ENCODE data around the gene FAM161B. TPM values are rescaled to one million over a fixed set of nuclear protein-coding genes. Genes with fewer than 3 reads are reported as not detected.

FAM161B gene
- total and polyA plus RNA-seq, 2 of the 13 experiments (the other 11 are each of a cell fraction or from before 2014, with no cell fraction given) = 1.6 to 2.0 TPM

GRCh38 chr14:73886449-73887317 is 63.2 kb downstream of the FAM161B start, which contains the start of gene ZNF410 (continued):
- TF ChIP-seq, protein P1, sequence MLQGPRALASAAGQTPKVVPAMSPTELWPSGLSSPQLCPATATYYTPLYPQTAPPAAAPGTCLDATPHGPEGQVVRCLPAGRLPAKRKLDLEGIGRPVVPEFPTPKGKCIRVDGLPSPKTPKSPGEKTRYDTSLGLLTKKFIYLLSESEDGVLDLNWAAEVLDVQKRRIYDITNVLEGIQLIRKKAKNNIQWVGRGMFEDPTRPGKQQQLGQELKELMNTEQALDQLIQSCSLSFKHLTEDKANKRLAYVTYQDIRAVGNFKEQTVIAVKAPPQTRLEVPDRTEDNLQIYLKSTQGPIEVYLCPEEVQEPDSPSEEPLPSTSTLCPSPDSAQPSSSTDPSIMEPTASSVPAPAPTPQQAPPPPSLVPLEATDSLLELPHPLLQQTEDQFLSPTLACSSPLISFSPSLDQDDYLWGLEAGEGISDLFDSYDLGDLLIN (CRISPR knock-in tag; IDR thresholded peaks at IDR 0.05; ENCODE audit: borderline replicate concordance) = 0 out of 2 replicates have a peak, but pooled peaks have one; percentile 19
- TF ChIP-seq HOXA5 (CRISPR knock-in tag; IDR thresholded peaks at IDR 0.05) (peak; percentile 84), DMAP1 (CRISPR knock-in tag; IDR thresholded peaks at IDR 0.05) (peak; percentile 86), ZFP82 (CRISPR knock-in tag; IDR thresholded peaks at IDR 0.05; ENCODE audit: borderline replicate concordance) (peak; percentile 84; the same call in 1 of the 2 replicates), ZNF331 (CRISPR knock-in tag; IDR thresholded peaks at IDR 0.05) (peak; percentile 64), ZNF234 (CRISPR knock-in tag; conservative IDR thresholded peaks at IDR 0.05) (peak; percentile 81), KDM2A (CRISPR knock-in tag; IDR thresholded peaks at IDR 0.05; ENCODE audit: borderline replicate concordance, low read depth) (peak; percentile 94), ZNF572 (CRISPR knock-in tag; IDR thresholded peaks at IDR 0.05) (no peak; the same call in 1 of the 2 replicates), SATB2 (CRISPR knock-in tag; IDR thresholded peaks at IDR 0.05) (peak; percentile 85; the same call in 1 of the 2 replicates), NR2C2 (CRISPR knock-in tag; IDR thresholded peaks at IDR 0.05; ENCODE audit: borderline replicate concordance) (peak; percentile 79), EHMT2 (IDR thresholded peaks at IDR 0.05; ENCODE audit: borderline replicate concordance, low read depth, low read length) (no peak), ATF2 (CRISPR knock-in tag; IDR thresholded peaks at IDR 0.05) (peak; percentile 74), SNAPC5 (CRISPR knock-in tag; IDR thresholded peaks at IDR 0.05; ENCODE audit: borderline replicate concordance) (no peak; the same call in 1 of the 2 replicates), SRSF4 (IDR thresholded peaks at IDR 0.05; ENCODE audit: low read depth, low read length, poor library complexity, severe bottlenecking) (peak; percentile 31), NFRKB (IDR thresholded peaks at IDR 0.05) (no peak)
- TF ChIP-seq, protein P2, sequence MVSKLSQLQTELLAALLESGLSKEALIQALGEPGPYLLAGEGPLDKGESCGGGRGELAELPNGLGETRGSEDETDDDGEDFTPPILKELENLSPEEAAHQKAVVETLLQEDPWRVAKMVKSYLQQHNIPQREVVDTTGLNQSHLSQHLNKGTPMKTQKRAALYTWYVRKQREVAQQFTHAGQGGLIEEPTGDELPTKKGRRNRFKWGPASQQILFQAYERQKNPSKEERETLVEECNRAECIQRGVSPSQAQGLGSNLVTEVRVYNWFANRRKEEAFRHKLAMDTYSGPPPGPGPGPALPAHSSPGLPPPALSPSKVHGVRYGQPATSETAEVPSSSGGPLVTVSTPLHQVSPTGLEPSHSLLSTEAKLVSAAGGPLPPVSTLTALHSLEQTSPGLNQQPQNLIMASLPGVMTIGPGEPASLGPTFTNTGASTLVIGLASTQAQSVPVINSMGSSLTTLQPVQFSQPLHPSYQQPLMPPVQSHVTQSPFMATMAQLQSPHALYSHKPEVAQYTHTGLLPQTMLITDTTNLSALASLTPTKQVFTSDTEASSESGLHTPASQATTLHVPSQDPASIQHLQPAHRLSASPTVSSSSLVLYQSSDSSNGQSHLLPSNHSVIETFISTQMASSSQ (IDR thresholded peaks at IDR 0.05; ENCODE audit: low read depth) = no peak
- TF ChIP-seq, protein P2 (CRISPR knock-in tag; IDR thresholded peaks at IDR 0.05; ENCODE audit: borderline replicate concordance) = peak; percentile 67; the same call in 1 of the 2 replicates
- TF ChIP-seq, protein P3, sequence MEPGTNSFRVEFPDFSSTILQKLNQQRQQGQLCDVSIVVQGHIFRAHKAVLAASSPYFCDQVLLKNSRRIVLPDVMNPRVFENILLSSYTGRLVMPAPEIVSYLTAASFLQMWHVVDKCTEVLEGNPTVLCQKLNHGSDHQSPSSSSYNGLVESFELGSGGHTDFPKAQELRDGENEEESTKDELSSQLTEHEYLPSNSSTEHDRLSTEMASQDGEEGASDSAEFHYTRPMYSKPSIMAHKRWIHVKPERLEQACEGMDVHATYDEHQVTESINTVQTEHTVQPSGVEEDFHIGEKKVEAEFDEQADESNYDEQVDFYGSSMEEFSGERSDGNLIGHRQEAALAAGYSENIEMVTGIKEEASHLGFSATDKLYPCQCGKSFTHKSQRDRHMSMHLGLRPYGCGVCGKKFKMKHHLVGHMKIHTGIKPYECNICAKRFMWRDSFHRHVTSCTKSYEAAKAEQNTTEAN (CRISPR knock-in tag; conservative IDR thresholded peaks at IDR 0.05) = peak; percentile 54; the same call in 1 of the 2 replicates
- TF ChIP-seq, protein P4, sequence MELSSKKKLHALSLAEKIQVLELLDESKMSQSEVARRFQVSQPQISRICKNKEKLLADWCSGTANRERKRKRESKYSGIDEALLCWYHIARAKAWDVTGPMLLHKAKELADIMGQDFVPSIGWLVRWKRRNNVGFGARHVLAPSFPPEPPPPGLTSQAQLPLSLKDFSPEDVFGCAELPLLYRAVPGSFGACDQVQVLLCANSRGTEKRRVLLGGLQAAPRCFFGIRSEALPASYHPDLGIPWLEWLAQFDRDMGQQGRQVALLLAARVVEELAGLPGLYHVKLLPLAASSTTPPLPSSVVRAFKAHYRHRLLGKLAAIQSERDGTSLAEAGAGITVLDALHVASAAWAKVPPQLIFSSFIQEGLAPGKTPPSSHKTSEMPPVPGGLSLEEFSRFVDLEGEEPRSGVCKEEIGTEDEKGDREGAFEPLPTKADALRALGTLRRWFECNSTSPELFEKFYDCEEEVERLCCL (CRISPR knock-in tag; IDR thresholded peaks at IDR 0.05; ENCODE audit: borderline replicate concordance) = 0 out of 2 replicates have a peak, but pooled peaks have one; percentile 61

All from HepG2 (cell line).